Measurements from ENCODE around the gene TRIM4. TPM values are rescaled to one million over a fixed set of nuclear protein-coding genes. Genes with fewer than 3 reads are reported as not detected.

Gene TRIM4
- total and polyA plus RNA-seq, 2 donors (not counting 3 experiments of a cell fraction or from before 2014, with no cell fraction given): 13.0 to 22.1 TPM

DNA sequence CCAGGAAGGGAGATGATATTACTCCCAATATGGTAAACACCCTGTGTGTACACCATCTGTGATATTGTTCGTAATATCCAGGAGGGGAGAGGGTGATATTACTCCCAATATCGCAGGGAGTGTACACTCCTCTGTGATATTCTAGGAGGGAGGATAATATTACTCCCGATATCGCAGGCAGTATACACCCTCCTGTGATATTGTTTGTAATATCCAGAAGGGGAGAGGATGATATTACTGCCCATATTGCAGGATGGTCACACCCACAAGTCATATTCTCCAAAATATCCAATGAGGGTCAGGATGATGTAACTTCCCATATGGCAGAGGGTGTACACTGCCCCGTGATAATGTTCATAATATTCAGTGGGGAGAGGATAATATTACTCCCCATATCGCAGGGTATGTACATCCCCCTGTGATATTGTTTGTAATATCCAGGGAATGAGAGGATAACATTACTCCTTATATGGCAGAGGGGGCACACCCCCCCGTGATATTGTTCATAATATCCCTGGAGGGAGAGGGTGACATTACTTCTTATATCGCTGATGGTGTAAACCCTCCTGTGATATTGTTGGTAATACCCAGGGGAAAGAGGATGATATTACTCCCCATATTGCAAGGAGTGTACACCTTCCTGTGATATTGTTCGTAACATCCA, 39.4 kb upstream of the TRIM4 start:
- Histone ChIP-seq H3K4me1 (ENCODE audit: control insufficient read depth, extremely low read depth, insufficient read depth, low read length) (no peaks in the 10 kb centered on the region), H3K36me3 (ENCODE audit: control insufficient read depth in 2 of 2, extremely low read depth in 1 of 2, insufficient read depth in 2 of 2, low read length in 2 of 2) (no peaks in the 10 kb centered on the region), H3K4me2 (ENCODE audit: insufficient read depth, low read length) (no peak overlapping the region), H3K27me3 (ENCODE audit: control insufficient read depth in 2 of 2, insufficient read depth in 2 of 2, low read length in 2 of 2) (peaks cover 0 to 6% of the 10 kb centered on the region in 2 experiments), H3K79me2 (ENCODE audit: control insufficient read depth, insufficient read depth, low read length) (no peaks in the 10 kb centered on the region), H3K9me1 (replicated peaks; ENCODE audit: control insufficient read depth, extremely low read depth, insufficient read depth, low read length) (no peaks in the 10 kb centered on the region), H2AFZ (ENCODE audit: low read depth, low read length) (no peak overlapping the region), H4K20me1 (replicated peaks; ENCODE audit: control insufficient read depth, extremely low read depth, insufficient read depth, low read length) (no peaks in the 10 kb centered on the region), H3K9ac (replicated peaks; ENCODE audit: extremely low read depth, insufficient read depth, low read length) (no peak overlapping the region), H3K4me3 (replicated peaks in 1 of 3; ENCODE audit: insufficient read depth in 1 of 3, low read depth in 1 of 3, low read length in 3 of 3) (no peak overlapping the region), H3K27ac (ENCODE audit: insufficient read depth, low read depth, low read length) (no peak overlapping the region), H3K9me3 (replicated peaks; ENCODE audit: control insufficient read depth, insufficient read depth, low read length) (no peaks in the 10 kb centered on the region)
- POLR2A ChIA-PET: no interaction called here
- FAIRE-seq (no peak), DNase-seq (ENCODE audit: low read depth, low spot score) (no peak)
- intact Hi-C loops (cut with micrococcal nuclease) (no loop called here), dilution Hi-C loops (cut with MboI; ENCODE audit: extremely low pct_ligation_motif_present, low sequenced_read_pairs) (no loop called here)
- BruUV-seq (replicated peaks): no TSS peak
- TF ChIP-seq JUN (IDR thresholded peaks at IDR 0.05; ENCODE audit: borderline replicate concordance, insufficient read depth, insufficient read length, low read depth) (no peak), POLR2A (IDR thresholded peaks at IDR 0.05; ENCODE audit: low read depth, low read length) (no peak), POLR2AphosphoS5 (IDR thresholded peaks at IDR 0.05; ENCODE audit: insufficient read depth, low read depth, low read length) (no peak), GATA2 (IDR thresholded peaks at IDR 0.05; ENCODE audit: insufficient read depth, insufficient read length, low read depth, low read length) (no peak), FOS (IDR thresholded peaks at IDR 0.05; ENCODE audit: borderline replicate concordance, insufficient read depth, low read length) (no peak), EZH2 (IDR thresholded peaks at IDR 0.05; ENCODE audit: borderline replicate concordance, low read depth, low read length, severe bottlenecking) (no peak), MYC (IDR thresholded peaks at IDR 0.05; ENCODE audit: low read depth, low read length) (no peak), CTCF (IDR thresholded peaks at IDR 0.05; ENCODE audit: extremely low read depth in 1 of 2, insufficient read depth in 1 of 2, low read depth in 1 of 2, low read length in 2 of 2) (no peak)
- TF ChIP-seq, protein P1, sequence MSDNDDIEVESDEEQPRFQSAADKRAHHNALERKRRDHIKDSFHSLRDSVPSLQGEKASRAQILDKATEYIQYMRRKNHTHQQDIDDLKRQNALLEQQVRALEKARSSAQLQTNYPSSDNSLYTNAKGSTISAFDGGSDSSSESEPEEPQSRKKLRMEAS (IDR thresholded peaks at IDR 0.05; ENCODE audit: insufficient read depth, insufficient read length): no peak
- CTCF ChIA-PET: no interaction called here
